GF-D8 (cell line): ENCODE measurements around the gene GNPTG.

ENCODE experiments used
- DNase-seq: peaks from one replicate; lab custom pipeline; 2025; lab: John Stamatoyannopoulos, UW

Gene GNPTG

DNA sequence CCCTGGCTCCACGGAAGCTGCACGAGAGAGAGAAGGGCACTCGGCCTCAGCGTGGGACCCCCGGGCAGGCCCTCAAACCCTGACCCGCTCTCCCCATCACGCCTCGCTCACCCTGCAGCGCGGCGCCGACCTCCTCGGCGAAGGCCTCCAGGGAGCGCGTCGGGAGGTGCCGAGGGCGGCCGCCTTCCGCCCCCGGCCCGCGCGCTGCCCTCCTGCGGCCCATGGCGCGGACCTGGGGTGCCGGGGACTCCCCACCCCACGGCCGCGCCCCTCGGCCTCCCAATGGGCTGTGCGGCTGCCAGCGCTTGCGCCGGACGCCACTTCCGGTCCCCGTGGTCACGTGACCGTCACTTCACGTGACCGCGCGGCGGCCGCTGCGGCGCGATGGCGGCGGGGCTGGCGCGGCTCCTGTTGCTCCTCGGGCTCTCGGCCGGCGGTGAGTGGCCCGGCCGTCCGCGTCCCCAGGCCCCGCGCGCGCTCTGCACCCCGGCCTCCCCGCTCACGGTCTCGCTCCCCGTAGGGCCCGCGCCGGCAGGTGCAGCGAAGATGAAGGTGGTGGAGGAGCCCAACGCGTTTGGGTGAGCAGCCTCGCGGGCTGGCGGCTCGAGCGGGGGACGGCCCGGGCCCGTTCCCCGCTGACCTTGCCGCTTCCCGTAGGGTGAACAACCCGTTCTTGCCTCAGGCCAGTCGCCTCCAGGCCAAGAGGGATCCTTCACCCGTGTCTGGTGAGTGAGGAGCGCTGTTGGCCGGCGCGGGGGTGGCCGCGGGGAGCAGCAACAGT lies at the start of gene GNPTG, which contains the start of gene TSR3:
TSS of gene GNPTG (plus strand) at position 350 of the 781 bp plus-strand sequence. CDS start at position 385, 35 bp downstream.
TSS of gene TSR3 (minus strand) at position 297 of the 781 bp plus-strand sequence. CDS start at position 223, 74 bp downstream.
- peak; percentile 45 for DNase-seq

DNA sequence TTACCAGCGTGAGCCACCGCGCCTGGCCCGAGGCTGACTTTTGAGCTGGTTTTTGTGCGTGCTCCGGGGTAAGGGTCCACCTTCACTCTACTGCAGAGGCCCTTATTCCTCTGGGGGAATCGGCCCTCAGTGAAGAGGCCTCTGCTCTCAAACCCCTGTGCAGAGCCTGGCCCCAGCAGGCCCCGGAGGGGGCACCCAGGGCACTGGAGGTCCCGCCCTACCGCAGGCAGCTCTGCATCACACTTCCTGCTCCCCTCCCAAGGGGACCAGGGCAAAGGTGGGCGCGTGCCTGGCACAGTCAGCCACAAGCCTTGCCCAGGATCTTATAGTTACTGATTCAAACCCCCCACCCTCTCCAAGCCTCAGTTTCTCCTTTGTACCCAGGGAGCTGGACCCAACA lies 45.9 kb upstream of the GNPTG start:
- DNase-seq: no peak

DNA sequence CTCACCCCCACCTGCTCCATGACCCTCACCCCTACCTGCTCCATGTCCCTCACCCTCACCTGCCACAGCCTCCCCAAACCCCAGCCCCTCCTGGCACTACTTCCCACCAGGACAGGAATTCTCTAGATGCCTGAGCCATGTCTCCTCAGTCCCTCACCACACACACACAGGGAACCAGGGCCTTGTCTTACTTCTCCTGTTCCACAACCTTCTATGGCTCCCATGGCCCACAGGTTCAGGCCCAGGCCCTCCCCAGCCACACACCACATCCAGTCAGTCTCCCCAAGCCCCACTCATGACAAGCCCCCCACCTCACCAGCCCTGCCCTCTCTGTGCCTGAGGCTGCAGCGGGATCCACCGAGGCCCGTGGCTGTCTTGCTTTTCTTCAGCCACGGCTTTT lies 45.4 kb upstream of the GNPTG start:
- no peak for DNase-seq

DNA sequence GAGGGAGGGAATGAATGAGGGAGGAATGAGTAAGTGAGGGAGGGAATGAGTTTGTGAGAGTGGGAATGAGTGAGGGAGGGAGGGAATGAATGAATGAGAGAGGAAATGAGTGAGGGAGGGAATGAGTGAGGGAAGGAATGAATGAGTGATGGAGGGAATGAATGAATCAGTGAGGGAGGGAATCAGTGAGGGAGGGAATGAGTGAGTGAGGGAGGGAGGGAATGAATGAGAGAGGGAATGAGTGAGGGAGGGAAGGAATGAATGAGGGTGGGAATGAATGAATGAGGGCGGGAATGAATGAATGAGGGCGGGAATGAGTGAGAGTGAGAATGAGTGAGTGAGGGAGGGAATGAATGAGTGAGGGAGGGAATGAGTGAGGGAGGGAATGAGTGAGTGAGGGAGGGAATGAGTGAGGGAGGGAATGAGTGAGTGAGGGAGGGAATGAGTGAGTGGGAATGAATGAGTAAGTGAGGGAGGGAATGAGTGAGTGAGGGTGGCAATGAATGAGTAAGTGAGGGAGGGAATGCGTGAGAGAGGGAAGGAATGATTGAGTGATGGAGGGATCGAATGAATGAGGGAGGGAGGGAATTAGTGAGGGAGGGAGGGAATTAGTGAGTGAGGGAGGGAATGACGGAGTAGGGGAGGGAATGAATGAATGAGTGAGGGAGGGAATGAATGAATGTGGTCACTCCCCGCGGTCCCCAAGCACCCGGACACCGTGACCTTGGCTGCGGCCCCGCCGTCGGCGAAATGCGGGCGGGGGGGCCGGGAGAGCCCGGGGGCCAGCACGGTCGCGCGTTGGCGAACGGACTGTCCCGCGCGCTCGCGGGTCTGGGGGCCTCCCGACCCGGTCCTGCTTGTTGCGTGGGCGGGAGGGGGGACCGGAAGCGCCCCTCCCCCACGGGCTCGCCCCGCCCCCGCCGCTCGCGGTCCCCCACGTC lies 43.4 kb upstream of the GNPTG start:
- no peak for DNase-seq

DNA sequence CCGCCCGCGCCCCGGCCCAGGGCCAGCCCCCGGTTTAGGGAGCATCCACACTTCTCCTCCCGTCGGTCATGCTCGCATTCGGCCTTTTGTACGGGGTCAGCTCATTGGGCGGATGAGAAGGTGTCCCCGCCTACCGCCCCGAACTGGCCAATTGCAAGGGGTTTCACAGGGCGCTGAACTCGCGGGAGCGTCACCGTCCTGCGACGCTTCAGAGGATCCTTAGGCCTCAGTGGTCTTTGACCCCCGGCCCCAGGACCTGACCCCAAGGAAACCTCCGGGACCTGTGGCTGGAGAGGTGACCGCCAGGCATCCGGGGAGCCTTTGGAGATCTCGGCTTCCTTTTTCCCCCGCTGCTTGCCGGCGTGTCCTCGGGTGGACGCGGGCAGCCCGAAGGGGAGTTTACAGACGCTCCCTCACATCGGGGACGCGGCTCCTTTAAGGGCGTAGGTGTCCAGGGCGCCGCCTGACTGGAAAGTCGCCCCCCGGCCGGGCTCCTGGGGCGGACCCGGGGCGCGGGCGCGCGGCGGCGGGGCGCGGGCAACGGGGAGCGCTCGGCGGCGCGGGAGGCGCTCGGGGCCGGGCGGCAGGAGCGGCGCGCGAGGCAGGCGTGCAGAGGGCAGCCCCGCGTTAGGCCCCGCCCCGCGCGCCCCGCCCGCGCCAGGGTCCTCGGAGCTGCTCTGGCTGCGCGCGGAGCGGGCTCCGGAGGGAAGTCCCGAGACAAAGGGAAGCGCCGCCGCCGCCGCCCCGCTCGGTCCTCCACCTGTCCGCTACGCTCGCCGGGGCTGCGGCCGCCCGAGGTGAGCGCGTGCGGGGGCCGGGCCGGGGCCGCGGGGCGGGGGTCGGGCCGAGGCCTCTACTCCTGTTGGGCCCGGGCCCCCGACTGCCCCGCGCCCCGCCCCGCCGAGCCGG lies 42.5 kb upstream of the GNPTG start, which contains the start of gene UBE2I:
TSS of gene UBE2I (plus strand) at position 660 of the 909 bp plus-strand sequence. CDS start 4,395 bp downstream, outside the sequence.
- peak; percentile 77 for DNase-seq

DNA sequence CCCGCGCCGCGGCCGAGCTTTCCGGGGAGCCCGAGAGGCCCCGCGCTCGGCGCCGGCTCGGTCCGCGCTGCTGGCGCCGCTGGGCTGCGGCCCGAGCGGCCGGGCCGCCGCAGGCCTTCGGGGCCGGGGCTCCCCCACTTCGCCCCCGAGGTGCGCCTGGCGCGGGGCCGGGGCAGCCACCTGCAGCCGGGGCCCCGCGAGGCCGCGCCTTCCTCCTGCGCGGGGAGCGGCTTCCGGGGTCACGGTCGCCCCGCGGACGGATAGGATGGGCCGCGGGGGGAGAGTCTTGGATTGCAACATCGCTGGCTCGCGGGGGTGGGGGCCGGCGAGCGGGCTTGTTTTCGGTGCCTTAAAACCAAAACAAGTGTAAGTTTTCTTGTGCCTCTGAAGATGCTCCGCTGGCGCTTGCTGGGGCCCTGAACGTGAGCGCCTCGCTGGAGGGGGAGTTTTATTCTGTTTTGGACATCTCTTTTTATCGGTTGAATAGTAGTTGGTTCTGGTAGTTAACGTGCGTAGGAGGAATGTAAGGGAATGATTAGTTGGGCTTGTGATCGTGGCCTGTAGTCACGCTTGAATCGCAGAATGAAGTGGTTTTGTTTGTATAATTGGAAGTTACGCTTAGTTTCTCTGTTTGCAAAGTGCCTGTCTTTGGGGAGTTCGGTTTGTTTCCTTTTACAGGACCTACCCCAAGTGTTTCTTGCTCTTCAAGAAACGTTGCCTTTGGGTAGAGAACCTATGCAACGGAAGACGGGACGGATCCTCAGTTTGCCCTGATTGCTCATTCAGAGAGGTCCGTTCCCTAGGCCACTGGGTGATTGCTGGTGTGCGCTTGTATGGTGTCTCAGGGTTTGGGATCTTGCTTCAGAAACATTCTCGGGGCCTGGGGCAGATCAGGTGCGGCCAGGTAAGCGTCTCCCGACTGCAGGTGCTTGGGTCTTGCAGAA lies 41.6 kb upstream of the GNPTG start:
- no peak for DNase-seq

DNA sequence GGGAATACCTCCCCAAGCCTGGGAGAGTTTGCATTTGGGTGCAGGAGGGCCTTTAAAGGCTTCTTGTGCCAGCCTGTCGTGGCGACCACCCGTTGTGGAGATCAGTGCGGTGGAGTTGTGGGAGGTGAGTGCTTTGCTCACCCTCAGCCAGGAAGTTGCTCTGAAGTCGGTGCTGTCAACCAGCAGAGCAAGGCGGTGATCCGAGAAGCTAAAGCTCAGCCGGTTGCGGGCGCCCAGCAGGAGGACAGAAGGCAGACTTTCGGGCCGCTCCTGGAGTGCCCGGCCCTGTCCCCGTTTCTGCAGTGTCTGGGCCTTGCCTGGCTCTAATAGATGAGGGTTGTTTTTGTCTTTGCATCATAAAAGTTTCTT lies 40.9 kb upstream of the GNPTG start:
- DNase-seq: no peak

DNA sequence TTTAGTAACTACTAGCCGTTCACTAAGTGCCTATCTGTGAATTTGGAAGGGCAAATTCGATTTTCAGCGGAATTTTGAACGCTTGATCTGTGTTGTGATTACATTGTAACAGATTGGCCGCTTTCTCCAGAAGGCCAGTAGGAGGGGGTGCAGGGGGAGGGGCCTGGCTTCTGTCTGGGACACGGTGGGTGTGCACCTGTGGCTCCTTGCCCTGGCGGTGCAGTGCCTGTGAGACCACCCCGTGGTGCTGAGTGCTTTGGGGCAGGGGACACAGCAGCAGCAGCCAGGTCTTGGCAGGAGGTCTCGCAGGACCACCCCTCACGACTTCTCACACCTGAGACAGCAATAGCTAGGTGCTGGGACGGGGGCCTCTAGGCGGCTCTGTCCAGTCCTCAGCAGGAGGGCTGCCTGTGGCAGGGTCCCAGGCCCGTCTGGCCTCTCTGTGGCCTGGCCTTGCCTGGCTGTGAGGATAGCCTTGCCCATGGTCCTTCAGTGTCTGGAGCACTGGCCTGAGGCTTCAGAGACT lies 40.5 kb upstream of the GNPTG start:
- DNase-seq: no peak

DNA sequence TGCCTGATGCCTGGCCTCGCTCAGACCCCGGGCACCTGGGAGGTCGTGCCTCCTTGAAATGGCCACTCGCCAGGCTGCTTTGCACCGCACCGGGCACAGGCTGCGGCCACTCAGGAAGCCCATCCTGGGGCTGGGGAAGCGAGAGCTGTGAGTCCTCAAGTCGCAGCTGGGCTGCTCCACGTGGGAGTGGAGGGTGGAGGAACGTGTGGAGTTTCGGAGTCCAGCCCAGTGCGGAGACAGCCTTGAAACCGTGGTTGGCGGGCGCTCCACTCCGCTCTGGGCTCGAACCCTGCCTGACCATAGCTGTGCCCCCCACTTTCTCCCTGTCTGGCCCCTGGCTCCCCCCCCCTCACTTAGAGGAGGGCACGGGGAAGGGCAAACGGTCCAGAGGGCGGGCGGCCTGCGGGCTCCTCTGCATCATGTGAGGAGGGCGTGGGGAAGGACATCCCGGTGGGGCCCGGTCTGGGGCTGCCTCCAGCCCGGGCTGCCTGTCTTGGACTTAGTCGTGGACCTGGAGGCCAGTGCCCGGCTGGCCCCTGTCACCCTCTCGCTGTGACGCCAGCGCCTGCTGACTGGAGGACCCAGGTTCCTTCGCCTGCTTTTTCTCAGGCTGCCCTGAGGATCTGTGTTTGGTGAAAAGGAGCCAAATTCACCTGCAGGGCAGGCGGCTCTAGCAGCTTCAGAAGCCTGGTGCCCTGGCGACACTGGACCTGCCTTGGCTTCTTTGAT lies 39.8 kb upstream of the GNPTG start:
- no peak for DNase-seq

DNA sequence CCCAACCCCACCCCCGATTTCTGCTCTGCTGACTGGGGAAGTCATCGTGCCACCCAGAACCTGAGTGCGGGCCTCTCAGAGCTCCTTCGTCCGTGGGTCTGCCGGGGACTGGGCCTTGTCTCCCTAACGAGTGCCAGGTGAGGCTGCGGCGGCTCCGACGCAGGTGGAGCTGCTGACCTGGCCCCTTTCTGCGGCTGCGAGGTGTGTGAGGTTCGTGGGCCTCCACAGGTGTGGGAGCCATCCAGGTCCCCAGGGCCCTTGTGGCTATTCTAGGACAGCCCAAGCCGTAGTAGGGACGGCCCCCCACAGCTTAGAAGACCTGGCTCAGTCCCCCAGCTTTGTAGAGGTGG lies 39.3 kb upstream of the GNPTG start:
- DNase-seq: no peak

DNA sequence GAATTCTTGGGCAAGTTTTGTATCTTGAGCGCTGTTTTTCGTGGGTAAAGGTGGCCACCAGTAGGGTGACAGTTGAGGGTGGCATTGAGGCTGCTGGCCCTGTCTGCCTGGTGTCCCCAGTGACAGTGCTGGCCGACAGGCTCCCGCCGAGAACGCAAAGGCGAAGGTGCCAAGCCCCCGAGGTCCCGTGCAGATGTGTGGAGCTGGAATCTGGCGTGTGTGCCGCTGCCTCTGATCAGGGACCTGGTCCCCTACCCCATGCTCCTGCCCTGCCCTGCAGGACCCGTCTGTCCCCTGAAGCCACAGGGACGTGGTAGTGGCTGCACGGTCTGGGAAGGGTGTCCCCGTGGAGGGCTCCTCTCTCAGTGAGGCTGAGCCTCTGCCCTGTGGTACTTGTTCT lies 38.8 kb upstream of the GNPTG start:
- no peak for DNase-seq

DNA sequence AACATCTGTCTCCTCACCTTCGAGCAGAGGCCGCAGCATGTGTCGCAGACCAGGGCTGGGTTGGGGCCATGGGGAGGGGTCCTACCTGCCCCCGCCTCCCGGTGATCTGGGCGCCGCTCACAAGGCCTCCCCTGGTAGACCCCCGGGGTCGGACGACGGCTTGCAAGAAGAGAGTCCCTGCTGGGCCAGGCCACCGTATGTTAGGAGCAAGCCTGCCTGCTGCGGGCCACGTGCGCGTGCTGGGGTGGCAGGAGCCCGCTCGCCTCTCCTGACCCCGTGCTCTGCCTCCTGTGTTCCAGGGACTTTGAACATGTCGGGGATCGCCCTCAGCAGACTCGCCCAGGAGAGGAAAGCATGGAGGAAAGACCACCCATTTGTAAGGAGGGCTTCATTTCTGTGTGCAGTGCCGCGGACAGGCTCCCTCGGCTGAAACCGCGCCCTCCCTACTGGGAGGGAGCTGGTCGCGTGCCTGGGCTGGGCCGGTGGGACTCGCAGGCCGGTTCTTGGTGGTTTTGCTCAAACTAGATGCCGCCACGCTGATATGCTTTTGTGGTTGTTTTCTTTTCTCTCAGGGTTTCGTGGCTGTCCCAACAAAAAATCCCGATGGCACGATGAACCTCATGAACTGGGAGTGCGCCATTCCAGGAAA lies 37.9 kb upstream of the GNPTG start:
- no peak for DNase-seq

DNA sequence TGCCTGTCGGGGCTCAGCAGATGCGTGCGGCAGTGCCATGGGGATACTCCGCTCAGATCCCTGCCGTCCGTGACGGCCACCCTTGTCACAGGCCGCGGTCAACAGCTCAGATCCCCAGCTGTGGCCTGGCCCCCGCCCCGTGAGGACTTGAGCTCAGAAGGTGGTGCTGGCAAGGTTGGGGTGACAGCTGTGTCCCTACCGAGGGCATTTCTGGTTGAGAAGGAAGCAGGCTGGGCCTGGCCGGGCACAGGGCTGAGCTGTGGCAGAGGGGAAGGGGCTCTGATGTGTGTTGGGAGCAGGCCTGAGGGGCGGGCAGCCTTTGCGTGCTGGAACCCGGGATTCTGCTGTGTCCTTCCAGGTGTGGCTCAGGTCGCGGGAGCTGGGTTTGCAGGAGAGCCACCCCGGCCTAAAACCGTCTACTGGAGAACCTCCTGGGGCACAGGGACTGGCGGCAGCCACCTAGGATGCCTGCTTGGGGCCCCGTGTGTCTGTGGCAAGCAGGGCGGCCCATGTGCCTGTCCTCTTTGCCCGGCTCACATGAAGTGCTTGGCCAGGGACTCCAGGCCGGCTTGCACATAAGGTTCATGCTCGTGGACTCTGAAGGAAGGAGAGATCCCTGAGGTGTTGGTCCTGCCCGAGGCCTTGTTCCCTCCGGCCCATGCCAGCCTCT lies 37.2 kb upstream of the GNPTG start:
- no peak for DNase-seq

DNA sequence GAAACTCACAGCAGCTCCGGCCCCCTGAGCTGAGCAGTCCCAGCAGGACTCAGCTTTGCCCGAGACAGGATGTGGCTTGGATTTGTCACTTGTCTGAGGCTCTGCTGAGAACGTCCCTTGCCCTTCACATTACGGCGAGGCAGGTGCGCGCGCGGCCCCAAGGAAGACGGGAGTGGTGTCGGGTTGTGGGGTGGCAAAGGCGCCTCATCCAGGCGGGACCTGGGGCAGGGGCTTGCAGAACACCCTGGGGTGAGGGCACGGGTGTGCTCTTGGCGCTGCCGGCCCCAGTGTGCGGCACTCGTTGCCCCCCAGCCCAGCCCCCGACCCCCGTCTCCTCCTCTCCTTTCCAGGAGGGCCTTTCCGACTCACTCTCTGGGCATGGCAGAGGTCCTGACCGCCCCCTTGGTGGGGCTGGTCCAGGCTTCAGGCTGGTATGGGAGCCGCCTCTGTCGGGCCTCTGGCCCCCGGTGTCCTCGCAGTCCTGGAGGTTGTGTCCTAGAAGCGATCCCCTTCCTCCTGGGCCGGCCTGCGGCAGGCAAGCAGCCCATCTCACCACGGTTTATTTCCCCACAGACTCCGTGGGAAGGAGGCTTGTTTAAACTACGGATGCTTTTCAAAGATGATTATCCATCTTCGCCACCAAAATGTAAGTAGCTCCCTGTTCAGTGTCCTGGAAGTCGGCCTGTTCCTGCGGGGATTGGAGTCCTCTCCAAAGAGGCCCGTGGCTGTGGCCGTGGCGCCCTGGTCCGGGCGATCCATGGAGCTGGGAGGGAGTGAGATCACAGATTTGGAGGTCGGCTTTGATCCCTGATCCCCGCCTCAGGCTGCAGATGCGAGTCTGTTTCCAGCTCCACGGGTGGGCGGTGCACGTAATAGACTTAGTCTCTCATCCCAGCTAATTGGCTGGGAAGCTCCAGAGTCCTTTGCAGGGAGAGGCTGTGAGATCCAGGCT lies 36.4 kb upstream of the GNPTG start:
- no peak for DNase-seq

DNA sequence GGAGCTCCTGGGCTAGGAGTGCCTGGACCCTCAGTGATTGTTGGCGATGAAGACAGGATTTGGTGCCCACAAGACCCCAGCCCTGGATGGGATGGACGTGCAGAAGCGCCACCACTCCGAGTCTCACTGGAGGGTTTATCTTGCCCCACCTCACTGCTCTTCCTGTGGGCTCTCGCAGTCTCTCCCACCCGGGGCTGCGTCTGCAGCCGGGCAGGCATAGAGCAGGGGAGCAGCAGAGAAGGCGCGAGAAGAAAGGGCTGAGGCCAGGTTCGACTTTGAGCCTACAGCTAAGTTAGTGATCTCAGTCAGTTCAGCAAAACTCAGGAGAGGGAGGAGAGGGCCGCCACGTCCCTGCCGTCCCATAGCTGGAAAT lies 35.7 kb upstream of the GNPTG start:
- no peak for DNase-seq

DNA sequence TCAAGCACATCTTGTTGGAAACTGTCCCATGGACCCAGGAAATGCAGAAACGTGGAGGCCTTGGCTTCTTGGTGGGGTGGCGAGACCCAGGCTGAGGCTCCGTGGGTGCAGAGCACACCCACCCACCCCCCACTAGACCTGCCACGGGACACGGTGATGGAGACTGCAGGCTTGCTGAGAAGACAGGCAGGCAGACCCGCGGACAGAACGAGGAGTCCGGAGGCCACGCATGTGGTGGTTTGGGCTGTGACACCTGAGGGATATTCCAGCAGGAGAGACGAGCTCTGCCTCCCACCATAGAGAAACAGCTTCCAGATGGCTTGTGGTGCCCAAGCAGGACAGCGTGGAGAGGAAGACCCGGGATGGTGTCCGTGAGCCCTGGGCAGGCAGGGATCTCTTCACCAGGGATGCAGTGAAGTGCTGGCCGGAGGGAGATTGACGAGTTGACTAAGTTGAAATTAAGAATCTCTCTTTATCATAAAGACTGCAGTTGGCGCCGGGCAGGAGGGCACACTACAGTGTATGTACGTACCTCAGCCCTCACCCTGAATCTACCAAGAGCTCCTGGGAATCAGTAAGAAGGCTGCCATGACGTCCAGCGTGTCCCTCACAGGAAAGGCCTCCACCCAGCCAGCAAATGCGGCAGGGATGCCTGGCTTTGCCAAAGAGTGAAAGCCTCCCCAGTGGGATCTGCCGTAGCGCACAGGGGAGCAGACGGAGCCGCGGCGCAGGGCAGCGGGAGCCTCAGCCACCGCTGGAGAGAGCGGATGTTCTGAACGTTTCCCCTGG lies 34.1 kb upstream of the GNPTG start:
- no peak for DNase-seq

DNA sequence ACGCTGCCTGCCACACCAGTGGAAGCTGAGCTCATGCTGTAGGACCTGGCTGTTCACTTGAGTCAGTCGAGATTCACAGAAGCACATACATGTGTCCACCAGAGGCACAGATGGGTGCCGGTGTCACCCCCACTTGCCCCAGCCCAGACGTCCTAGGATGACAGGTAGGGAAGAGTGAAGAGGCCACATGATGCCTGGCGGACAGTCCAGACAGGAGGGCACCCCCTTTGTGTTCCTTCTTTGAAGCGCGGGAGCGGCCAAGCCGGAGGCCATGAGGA lies 33.5 kb upstream of the GNPTG start:
- no peak for DNase-seq
